GM21515 (cell line): Measurements from ENCODE around the gene UBR4.

Source experiments
- ATAC-seq: cut with Tn5 transposase; IDR thresholded peaks from one replicate; pipeline ENCODE4 v1.9.1; 2021; ENCODE audit not compliant: unreplicated experiment

The UBR4 gene

GRCh38 chr1:19096990-19097389 is 113.1 kb downstream of the UBR4 start:
- no peak for ATAC-seq

GRCh38 chr1:19096036-19096833 is 113.8 kb downstream of the UBR4 start:
- no peak for ATAC-seq

GRCh38 chr1:19091196-19091953 is 118.7 kb downstream of the UBR4 start:
- no peak for ATAC-seq

GRCh38 chr1:19089524-19089923 is 120.5 kb downstream of the UBR4 start:
- ATAC-seq, result no peak

GRCh38 chr1:19088717-19089442 is 121.2 kb downstream of the UBR4 start:
- ATAC-seq, result no peak

- no peak for ATAC-seq
Measured at GRCh38 chr1:19087737-19088594, 122.1 kb downstream of the UBR4 start.

GRCh38 chr1:19087017-19087736 is 122.9 kb downstream of the UBR4 start:
- ATAC-seq, result no peak

- no peak for ATAC-seq
Measured at GRCh38 chr1:19086176-19086875, 123.7 kb downstream of the UBR4 start.

GRCh38 chr1:19084206-19084738 is 125.8 kb downstream of the UBR4 start:
- ATAC-seq, result no peak

GRCh38 chr1:19083081-19083480 is 127.0 kb downstream of the UBR4 start:
- ATAC-seq, result no peak

GRCh38 chr1:19081218-19081893 is 128.7 kb downstream of the UBR4 start:
- ATAC-seq, result no peak

- no peak for ATAC-seq
Measured at GRCh38 chr1:19080721-19081120, 129.3 kb downstream of the UBR4 start.

GRCh38 chr1:19079541-19080472 is 130.3 kb downstream of the UBR4 start:
- ATAC-seq, result no peak

- ATAC-seq, result no peak
Measured at GRCh38 chr1:19078536-19078935, 131.5 kb downstream of the UBR4 start.

- ATAC-seq, result no peak
Measured at GRCh38 chr1:19076841-19077616, 133.0 kb downstream of the UBR4 start.

- no peak for ATAC-seq
Measured at GRCh38 chr1:19074902-19075721, 135.0 kb downstream of the UBR4 start.
